ENCODE data around the gene WWTR1. TPM values are rescaled to one million over a fixed set of nuclear protein-coding genes. Genes with fewer than 3 reads are reported as not detected.

The WWTR1 gene
- total RNA-seq, 2 donors from 2014 or later = 17.3 to 18.5 TPM

DNA sequence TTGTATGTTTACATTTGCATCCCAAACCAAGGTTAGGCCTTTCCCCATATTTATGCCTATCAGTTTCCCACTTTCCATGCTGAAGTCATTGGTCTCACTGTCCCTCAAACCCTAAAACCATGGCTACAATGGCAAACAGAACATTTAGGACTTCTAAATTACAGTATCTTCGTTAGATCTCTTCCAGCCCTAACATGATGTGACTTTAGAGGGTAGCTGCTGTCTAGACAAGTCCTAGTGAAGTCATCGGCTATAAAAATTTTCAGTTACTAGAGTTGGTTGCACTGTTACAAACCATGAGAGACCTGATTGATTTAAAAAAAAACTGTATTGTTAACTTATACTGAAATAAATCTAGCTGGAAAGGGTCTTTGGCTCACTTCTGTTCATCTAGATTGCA lies 128.7 kb downstream of the WWTR1 start:
- TF ChIP-seq, protein P1, sequence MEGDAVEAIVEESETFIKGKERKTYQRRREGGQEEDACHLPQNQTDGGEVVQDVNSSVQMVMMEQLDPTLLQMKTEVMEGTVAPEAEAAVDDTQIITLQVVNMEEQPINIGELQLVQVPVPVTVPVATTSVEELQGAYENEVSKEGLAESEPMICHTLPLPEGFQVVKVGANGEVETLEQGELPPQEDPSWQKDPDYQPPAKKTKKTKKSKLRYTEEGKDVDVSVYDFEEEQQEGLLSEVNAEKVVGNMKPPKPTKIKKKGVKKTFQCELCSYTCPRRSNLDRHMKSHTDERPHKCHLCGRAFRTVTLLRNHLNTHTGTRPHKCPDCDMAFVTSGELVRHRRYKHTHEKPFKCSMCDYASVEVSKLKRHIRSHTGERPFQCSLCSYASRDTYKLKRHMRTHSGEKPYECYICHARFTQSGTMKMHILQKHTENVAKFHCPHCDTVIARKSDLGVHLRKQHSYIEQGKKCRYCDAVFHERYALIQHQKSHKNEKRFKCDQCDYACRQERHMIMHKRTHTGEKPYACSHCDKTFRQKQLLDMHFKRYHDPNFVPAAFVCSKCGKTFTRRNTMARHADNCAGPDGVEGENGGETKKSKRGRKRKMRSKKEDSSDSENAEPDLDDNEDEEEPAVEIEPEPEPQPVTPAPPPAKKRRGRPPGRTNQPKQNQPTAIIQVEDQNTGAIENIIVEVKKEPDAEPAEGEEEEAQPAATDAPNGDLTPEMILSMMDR (conservative IDR thresholded peaks at IDR 0.05) = no peak
- H3K4me3 ChIP-seq (ENCODE audit: low read length) = no peak overlapping the region
- H3K4me3 Mint-ChIP-seq = no peak overlapping the region
- no peak overlapping the region for H3K27ac Mint-ChIP-seq
- H3K27ac ChIP-seq (ENCODE audit: low read depth, low read length) = no peak overlapping the region
- DNase-seq = no peak
- WGBS, 2 experiments (ENCODE audit: insufficient coverage in 1 of 2, insufficient read length in 1 of 2) = 88 to 95% methylated on average over 1 to 2 of the region's 2 CpGs
- no peaks in the 10 kb centered on the region for H3K9me3 ChIP-seq (ENCODE audit: control insufficient read depth, low read length)
- H3K4me1 ChIP-seq (ENCODE audit: control insufficient read depth, insufficient read depth, low read length) = peaks cover under 1% of the 10 kb centered on the region
- H3K27me3 ChIP-seq (ENCODE audit: control insufficient read depth, insufficient read depth, low read length, poor library complexity, severe bottlenecking) = no peaks in the 10 kb centered on the region
- H3K9me3 Mint-ChIP-seq = no peaks in the 10 kb centered on the region
- H3K9ac ChIP-seq (ENCODE audit: extremely low read depth, low read length, poor library complexity, severe bottlenecking) = no peak overlapping the region
- H3K27me3 Mint-ChIP-seq (ENCODE audit: insufficient read depth) = no peaks in the 10 kb centered on the region
- H3K36me3 ChIP-seq (ENCODE audit: control insufficient read depth, insufficient read depth, low read length) = peaks cover 23% of the 10 kb centered on the region
- H3K36me3 Mint-ChIP-seq (ENCODE audit: low read depth) = peaks cover 17% of the 10 kb centered on the region
- peaks cover 32% of the 10 kb centered on the region for H3K4me1 Mint-ChIP-seq

DNA sequence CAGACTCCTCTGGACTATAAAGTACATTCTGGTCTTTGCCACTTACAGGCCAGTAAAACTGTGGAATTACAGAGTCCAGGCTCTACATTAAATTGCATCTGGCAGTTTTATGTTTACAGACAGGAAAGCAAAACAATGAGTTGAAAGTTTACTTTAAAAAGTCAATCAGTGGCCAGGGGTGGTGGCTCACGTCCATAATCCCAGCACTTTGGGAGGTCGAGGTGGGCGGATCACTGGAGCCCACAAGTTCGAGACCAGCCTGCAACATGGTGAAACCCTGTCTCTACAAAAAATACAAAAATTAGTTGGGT lies 129.5 kb downstream of the WWTR1 start:
- Mint-ChIP-seq H3K4me1 (peaks cover 36% of the 10 kb centered on the region), H3K9me3 (no peaks in the 10 kb centered on the region), H3K27ac (no peak overlapping the region), H3K4me3 (no peak overlapping the region), H3K27me3 (ENCODE audit: insufficient read depth) (no peaks in the 10 kb centered on the region), H3K36me3 (ENCODE audit: low read depth) (peaks cover 25% of the 10 kb centered on the region)
- Histone ChIP-seq H3K27ac (ENCODE audit: low read depth, low read length) (no peak overlapping the region), H3K9me3 (ENCODE audit: control insufficient read depth, low read length) (no peaks in the 10 kb centered on the region), H3K9ac (ENCODE audit: extremely low read depth, low read length, poor library complexity, severe bottlenecking) (no peak overlapping the region), H3K4me3 (ENCODE audit: low read length) (no peak overlapping the region), H3K4me1 (ENCODE audit: control insufficient read depth, insufficient read depth, low read length) (no peaks in the 10 kb centered on the region), H3K36me3 (ENCODE audit: control insufficient read depth, insufficient read depth, low read length) (peaks cover 21% of the 10 kb centered on the region), H3K27me3 (ENCODE audit: control insufficient read depth, insufficient read depth, low read length, poor library complexity, severe bottlenecking) (no peaks in the 10 kb centered on the region)
- TF ChIP-seq, protein P1 (conservative IDR thresholded peaks at IDR 0.05) = no peak
- 89 to 94% methylated on average over 3 to 4 of the region's 4 CpGs for WGBS, 2 experiments (ENCODE audit: insufficient coverage in 1 of 2, insufficient read length in 1 of 2)
- no peak for DNase-seq

DNA sequence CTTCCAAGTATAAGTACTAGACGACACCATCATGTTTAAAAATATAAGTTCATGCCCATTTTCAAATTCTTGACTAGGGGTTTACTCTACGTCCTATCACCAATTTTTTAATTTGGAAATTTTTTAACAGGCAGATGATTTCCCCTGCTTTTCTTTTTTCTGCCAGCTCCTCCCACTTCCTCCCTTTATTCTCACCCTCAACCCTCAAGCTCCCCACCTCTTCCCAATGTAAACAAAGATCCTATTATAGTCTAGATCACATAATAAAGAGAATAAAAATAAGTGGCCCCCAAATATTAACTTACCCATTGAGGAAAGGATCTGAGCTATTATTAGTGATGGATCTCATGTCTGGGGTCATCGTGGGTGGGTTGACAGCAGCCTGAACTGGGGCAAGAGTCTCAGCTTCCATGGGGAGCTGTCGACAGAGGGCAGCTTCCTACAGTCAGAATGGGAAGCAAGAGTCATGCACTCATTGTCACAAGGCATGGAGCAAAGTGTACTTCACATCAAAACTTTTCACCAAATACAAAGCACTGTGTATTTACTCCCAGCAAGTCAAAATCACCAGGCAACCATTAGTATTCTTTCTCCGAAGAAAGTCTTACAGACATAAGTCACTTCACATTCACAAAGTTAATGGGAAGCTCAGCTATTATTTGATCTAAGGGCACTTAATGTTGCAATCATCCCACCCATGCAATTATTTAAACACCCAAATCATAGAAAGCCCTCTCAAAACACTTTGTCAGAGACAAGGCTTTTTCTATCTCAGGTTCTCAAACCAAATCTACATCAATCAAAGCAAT lies 130.1 kb downstream of the WWTR1 start:
- WGBS, 2 experiments (ENCODE audit: insufficient coverage in 1 of 2, insufficient read length in 1 of 2) = 71% methylated on average over 5 of the region's 5 CpGs
- Mint-ChIP-seq H3K9me3 (no peaks in the 10 kb centered on the region), H3K4me3 (no peak overlapping the region), H3K27me3 (ENCODE audit: insufficient read depth) (no peaks in the 10 kb centered on the region), H3K27ac (no peak overlapping the region), H3K4me1 (peaks cover 34% of the 10 kb centered on the region), H3K36me3 (ENCODE audit: low read depth) (peaks cover 25% of the 10 kb centered on the region)
- H3K9ac ChIP-seq (ENCODE audit: extremely low read depth, low read length, poor library complexity, severe bottlenecking) = no peak overlapping the region
- TF ChIP-seq, protein P1 (conservative IDR thresholded peaks at IDR 0.05) = peak; percentile 53
- no peak for DNase-seq
- H3K27me3 ChIP-seq (ENCODE audit: control insufficient read depth, insufficient read depth, low read length, poor library complexity, severe bottlenecking) = no peaks in the 10 kb centered on the region
- H3K9me3 ChIP-seq (ENCODE audit: control insufficient read depth, low read length) = no peaks in the 10 kb centered on the region
- no peaks in the 10 kb centered on the region for H3K4me1 ChIP-seq (ENCODE audit: control insufficient read depth, insufficient read depth, low read length)
- H3K27ac ChIP-seq (ENCODE audit: low read depth, low read length) = no peak overlapping the region
- H3K36me3 ChIP-seq (ENCODE audit: control insufficient read depth, insufficient read depth, low read length) = peaks cover 23% of the 10 kb centered on the region
- H3K4me3 ChIP-seq (ENCODE audit: low read length) = no peak overlapping the region

Data from endodermal cell (in vitro differentiated cells).